DLD1 (cell line): ENCODE results near the gene FBXO8.
"Not testable (repeated sequence)": the region's sequence is repeated elsewhere in the genome, so short reads cannot be mapped to it uniquely, and the experiment has no call there.

Experiments used
- in situ Hi-C: cut with HindIII; loops from 2 replicates; pipeline ENCODE4 v1.10.0; 2017; ENCODE audit warnings: low sequenced_read_pairs

Gene FBXO8

GRCh38 chr4:174283507-174284471 is at the start of gene FBXO8, which contains the start of gene CEP44:
FBXO8 (minus strand) TSS chr4:174283667; CDS start chr4:174263092, 20,575 bp downstream.
CEP44 (plus strand) TSS chr4:174283911; CDS start chr4:174299122, 15,211 bp downstream.
- in situ Hi-C loops = no loop called here

GRCh38 chr4:174332741-174333493 is 49.5 kb upstream of the FBXO8 start:
- in situ Hi-C loops = no loop called here

DNA sequence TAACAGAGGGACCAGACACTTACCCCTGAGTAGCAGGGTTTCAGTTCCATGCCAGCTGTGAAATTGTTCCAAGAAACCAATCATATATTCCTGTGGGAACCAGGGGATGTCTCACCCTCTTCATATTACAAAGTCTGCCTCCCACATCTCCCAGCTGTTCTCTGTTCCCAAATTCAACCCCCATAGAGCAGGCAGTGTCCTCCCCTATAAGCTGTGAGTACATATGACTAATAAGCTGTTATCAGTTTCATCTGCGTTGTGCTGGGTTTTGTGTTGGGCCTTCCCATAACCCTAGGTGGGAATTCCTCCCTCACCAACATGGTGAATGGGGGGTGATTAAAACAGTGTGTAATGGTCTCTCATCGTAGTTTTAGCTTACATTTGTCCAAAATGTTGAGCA is 41.3 kb upstream of the FBXO8 start:
- in situ Hi-C loops = no loop called here

GRCh38 chr4:174324236-174324635 is 40.8 kb upstream of the FBXO8 start:
- in situ Hi-C loops = no loop called here

DNA sequence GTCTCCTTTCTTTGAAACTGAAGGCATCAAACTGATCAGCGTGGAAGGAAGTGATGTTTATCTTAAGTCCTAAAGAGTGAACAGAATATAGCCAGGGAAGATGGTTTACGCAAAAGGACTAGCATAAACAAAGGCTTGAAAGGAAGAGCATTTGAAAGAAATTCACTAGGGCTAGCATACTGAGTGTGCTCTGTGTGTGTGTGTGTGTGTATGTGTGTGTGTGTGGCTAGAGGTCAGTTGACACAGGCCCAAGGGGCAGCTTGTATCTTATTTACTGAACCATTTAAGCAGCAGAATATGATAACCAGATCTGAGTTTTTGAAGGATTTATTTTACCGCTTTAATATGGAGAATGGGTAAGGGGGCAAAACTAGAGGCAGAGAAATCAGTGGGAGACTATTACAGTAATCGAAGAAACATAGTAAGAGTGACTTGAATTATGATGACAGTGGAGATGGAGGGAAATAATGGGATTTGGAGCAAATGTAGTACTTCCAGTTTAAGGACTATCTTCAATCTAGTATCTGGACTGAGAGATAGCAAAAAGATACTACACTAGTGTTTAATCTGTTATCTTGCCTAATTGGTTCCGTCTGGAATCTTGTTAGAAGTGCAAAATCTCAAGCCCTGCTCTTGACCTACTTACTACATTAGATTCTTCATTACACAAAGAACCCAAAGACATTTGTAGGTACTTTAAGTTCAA is 37.2 kb upstream of the FBXO8 start:
- in situ Hi-C loops = no loop called here

GRCh38 chr4:174318829-174319764 is 35.6 kb upstream of the FBXO8 start:
- in situ Hi-C loops = no loop called here

GRCh38 chr4:174317531-174317930 is 34.1 kb upstream of the FBXO8 start:
- in situ Hi-C loops = no loop called here

- in situ Hi-C loops = no loop called here
Measured at GRCh38 chr4:174316954-174317353, 33.5 kb upstream of the FBXO8 start.

GRCh38 chr4:174316546-174316945 is 33.1 kb upstream of the FBXO8 start:
- in situ Hi-C loops = no loop called here

- in situ Hi-C loops = no loop called here
Measured at GRCh38 chr4:174314770-174315169, 31.3 kb upstream of the FBXO8 start.

DNA sequence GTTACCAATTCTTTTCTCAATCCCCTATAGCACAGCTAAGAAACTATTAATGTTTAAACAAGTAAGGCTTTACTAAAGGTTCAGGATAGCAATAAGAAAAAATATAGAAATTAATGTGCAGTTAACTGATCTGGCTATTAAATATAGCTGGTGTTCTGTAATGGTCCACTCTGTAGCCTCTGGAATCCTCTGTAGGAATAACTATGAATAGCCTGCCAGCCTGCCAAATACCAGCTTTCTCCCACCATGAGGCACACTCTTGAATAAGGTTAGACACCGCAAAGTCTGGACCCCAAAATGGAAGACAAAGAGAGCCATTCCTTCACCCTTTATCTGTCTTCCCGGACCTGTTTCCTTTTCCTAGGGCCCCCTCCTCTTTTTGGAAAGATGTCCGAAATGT is 30.8 kb upstream of the FBXO8 start:
- in situ Hi-C loops = no loop called here

DNA sequence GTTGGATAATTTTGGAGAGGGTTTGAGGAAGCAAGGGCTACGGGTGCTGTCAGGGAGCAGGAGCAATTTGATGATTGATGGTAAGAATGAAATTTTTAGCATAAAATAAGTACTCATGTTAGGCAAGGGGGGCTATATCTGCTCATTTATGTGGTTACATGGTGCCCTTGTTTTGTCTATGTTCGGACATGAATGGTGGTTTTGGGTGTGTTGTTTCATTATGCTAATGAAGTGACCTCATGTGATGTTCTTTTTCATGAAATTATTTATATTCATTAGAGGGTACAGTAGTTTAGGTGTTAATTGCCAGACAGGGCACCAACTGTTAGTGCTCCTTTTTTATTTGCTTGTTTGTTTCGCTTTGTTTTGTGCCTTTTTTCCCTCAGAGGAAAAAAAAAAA is 29.5 kb upstream of the FBXO8 start:
- in situ Hi-C loops = no loop called here

DNA sequence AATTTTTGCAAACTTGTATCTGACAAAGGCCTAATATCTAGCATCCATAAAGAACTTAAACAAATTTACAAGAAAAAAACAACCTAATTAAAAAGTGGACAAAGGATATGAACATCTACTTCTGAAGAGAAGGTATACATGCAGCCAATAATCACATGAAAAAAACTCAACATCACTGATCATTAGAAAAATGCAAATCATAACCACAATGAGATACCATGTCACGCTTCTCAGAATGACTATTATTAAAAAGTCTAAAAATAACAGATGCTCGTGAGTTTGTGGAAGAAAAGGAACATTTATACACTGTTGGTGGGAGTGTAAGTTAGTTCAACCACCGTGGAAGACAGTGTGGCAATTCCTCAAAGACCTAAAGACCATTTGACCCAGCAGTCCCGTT is 24.2 kb upstream of the FBXO8 start:
- in situ Hi-C loops = no loop called here

GRCh38 chr4:174305961-174306360 is 22.5 kb upstream of the FBXO8 start:
- in situ Hi-C loops = no loop called here

DNA sequence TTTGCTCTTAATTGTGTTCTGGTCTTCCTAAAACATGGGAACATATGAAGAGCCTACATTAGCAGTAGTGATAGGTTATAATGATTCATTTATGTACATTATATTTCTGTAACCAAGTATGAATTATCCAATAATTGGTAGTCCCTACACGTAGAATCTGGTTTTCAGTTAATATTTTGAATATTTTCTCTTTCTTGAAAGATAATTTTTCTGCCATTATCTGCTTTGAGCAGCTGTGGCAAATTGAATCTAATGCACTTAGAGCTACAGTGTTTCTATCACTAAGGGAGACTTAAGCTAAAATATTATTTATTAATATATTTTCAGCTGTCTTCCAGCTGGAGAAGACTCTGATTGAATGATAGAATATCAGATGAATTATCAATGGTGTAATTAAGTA is 21.2 kb upstream of the FBXO8 start:
- in situ Hi-C loops = no loop called here

DNA sequence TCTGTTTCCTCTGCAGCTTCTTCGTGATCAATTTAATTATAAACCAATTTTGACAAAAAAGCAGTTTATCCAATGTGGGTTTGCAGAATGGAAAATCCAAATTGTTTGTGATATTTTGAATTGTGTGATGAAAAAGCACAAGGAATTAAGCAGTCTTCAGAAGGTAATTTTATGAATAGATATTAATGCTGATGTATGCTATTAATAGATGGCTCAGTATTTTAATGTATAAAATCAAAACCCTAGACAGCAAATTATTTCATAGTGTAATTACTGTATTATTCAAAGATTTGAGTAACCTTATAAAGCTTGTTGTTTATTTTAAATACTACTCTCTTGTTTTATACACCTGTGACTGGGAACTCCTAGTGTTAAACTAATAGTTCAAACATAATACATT is 20.2 kb upstream of the FBXO8 start:
- in situ Hi-C loops = no loop called here

DNA sequence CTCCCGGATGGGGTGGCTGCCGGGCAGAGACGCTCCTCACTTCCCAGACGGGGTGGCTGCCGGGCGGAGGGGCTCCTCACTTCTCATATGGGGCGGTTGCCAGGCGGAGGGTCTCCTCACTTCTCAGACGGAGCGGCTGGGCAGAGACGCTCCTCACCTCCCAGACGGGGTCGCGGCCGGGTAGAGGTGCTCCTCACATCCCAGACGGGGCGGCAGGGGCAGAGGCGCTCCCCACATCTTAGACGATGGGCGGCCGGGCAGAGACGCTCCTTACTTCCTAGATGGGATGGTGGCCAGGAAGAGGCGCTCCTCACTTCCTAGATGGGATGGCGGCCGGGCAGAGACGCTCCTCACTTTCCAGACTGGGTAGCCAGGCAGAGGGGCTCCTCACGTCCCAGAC is 11.7 kb upstream of the FBXO8 start:
- in situ Hi-C loops = not testable (repeated sequence)

DNA sequence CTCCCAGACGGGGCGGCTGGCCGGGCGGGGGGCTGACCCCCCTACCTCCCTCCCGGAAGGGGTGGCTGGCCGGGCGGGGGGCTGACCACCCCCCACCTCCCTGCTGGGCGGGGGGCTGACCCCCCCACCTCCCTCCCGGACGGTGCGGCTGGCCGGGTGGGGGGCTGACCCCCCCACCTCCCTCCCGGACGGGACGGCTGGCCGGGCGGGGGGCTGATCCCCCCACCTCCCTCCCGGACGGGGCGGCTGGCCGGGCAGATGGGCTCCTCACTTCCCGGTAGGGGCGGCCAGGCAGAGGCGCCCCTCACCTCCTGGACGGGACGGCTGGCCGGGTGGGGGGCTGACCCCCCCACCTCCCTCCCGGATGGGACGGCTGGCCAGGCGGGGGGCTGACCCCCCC is 11.2 kb upstream of the FBXO8 start:
- in situ Hi-C loops = not testable (repeated sequence)

DNA sequence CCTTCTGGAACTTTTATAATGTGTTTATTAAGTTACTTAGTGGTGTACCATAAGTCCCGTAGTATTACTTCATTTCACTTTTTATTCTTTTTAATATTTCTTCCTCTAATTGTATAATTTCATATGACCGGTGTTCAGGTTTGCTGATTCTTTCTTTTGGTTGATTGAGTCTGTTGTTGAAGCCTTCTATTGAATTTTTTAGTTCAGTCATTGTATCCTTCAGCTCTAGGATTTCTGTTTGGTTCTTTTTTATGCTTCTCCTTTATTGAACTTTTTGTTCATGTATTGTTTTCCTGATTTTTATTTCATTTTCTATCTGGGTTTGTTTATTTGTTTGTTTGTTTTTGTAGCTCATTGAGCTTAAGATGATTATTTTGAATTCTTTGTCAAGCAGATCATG is 9.0 kb upstream of the FBXO8 start:
- in situ Hi-C loops = no loop called here

- in situ Hi-C loops = no loop called here
Measured at GRCh38 chr4:174286870-174287269, 3.4 kb upstream of the FBXO8 start.
